Endothelial cell of umbilical vein (primary cell): Measurements from ENCODE around the gene CABCOCO1.

Source experiments
- GATA2 ChIP-seq: IDR thresholded peaks from 2 replicates; pipeline ENCODE4 v1.7.0; 2011; ENCODE audit warnings: low read depth, mild to moderate bottlenecking, moderate library complexity, mixed read lengths, low read length; ENCODE audit not compliant: insufficient read length, insufficient read depth
- POLR2A ChIP-seq: IDR thresholded peaks from 2 replicates; pipeline ENCODE4 v1.6.1; 2012; ENCODE audit warnings: low read depth, mild to moderate bottlenecking, control low read depth, low read length

GRCh38 chr10:61747307-61747706 lies 84.6 kb downstream of the CABCOCO1 start:
- no peak for TF ChIP-seq POLR2A
- TF ChIP-seq GATA2: no peak
